AG08395 (cell line): Measurements from ENCODE around the gene ACBD6.
"Not testable (repeated sequence)": the region's sequence is repeated elsewhere in the genome, so short reads cannot be mapped to it uniquely, and the experiment has no call there.

ENCODE experiments used
- DNase-seq: peaks from one replicate; pipeline ENCODE4 v3.0.0; 2012; ENCODE audit warnings: mixed read lengths, low spot score

ACBD6 gene

GRCh38 chr1:180488661-180489060, 13.7 kb downstream of the ACBD6 start:
- DNase-seq, result no peak

- DNase-seq, result no peak
These were observed 16.3 kb downstream of the ACBD6 start for GRCh38 chr1:180486092-180486491.

GRCh38 chr1:180484490-180484889, 17.9 kb downstream of the ACBD6 start:
- no peak for DNase-seq

GRCh38 chr1:180482425-180483275, 19.7 kb downstream of the ACBD6 start:
- DNase-seq, result peak; percentile 41

GRCh38 chr1:180470031-180470430, 32.3 kb downstream of the ACBD6 start:
- DNase-seq, result no peak

- DNase-seq, result no peak
These were observed 34.1 kb downstream of the ACBD6 start for GRCh38 chr1:180468311-180468710.

- no peak for DNase-seq
These were observed 40.3 kb downstream of the ACBD6 start for GRCh38 chr1:180462102-180462501.

- not testable (repeated sequence) for DNase-seq
These were observed 40.7 kb downstream of the ACBD6 start for GRCh38 chr1:180461682-180462081.

GRCh38 chr1:180458807-180459206, 43.6 kb downstream of the ACBD6 start:
- no peak for DNase-seq

- DNase-seq, result no peak
These were observed 46.2 kb downstream of the ACBD6 start for GRCh38 chr1:180456191-180456590.

- DNase-seq, result no peak
These were observed 50.9 kb downstream of the ACBD6 start for GRCh38 chr1:180451504-180451903.

- DNase-seq, result no peak
These were observed 57.9 kb downstream of the ACBD6 start for GRCh38 chr1:180444522-180444921.

GRCh38 chr1:180440335-180440734, 62.0 kb downstream of the ACBD6 start:
- no peak for DNase-seq

GRCh38 chr1:180435566-180435965, 66.8 kb downstream of the ACBD6 start:
- DNase-seq, result no peak

GRCh38 chr1:180433873-180434272, 68.5 kb downstream of the ACBD6 start:
- no peak for DNase-seq

- DNase-seq, result no peak
These were observed 70.7 kb downstream of the ACBD6 start for GRCh38 chr1:180431683-180432082.

GRCh38 chr1:180428782-180429695, 73.3 kb downstream of the ACBD6 start:
- no peak for DNase-seq

- no peak for DNase-seq
These were observed 76.4 kb downstream of the ACBD6 start for GRCh38 chr1:180425952-180426351.

- no peak for DNase-seq
These were observed 77.4 kb downstream of the ACBD6 start for GRCh38 chr1:180424848-180425457.

- DNase-seq, result no peak
These were observed 80.8 kb downstream of the ACBD6 start for GRCh38 chr1:180421614-180422013.

- not testable (repeated sequence) for DNase-seq
These were observed 81.2 kb downstream of the ACBD6 start for GRCh38 chr1:180421145-180421544.

- DNase-seq, result peak; percentile 44
These were observed 86.3 kb downstream of the ACBD6 start for GRCh38 chr1:180415985-180416633.
